Neural progenitor cell (in vitro differentiated cells): ENCODE results near the gene HIGD1A. TPM values are rescaled to one million over a fixed set of nuclear protein-coding genes. Genes with fewer than 3 reads are reported as not detected.

Experiments
- DNase-seq: peaks from one replicate; pipeline ENCODE4 v3.0.0-alpha.2; 2016; ENCODE audit warnings: low spot score
- H2AFZ ChIP-seq: fragments of 200-600 bp; sonication (generic); replicated peaks from 2 replicates; pipeline ENCODE4 v1.6.1; 2016; ENCODE audit warnings: antibody characterized with exemption
- H3F3A ChIP-seq: fragments of 200-600 bp; sonication (generic); 2 replicates; pipeline ENCODE4 v1.6.1; 2016; ENCODE audit warnings: antibody characterized with exemption, low read depth
- H3K27ac ChIP-seq: fragments of 200-600 bp; sonication (generic); 2 replicates; pipeline ENCODE4 v1.5.1; 2016; ENCODE audit warnings: mild to moderate bottlenecking
- H3K27me3 ChIP-seq: fragments of 200-600 bp; sonication (generic); 2 replicates; pipeline ENCODE4 v1.6.1; 2016; ENCODE audit warnings: mild to moderate bottlenecking, moderate library complexity
- H3K36me3 ChIP-seq: fragments of 200-600 bp; sonication (generic); 2 replicates; pipeline ENCODE4 v1.5.1; 2016
- H3K4me1 ChIP-seq: fragments of 200-600 bp; sonication (generic); 2 replicates; pipeline ENCODE4 v1.6.1; 2016; ENCODE audit warnings: mixed run types
- H3K4me2 ChIP-seq: fragments of 200-600 bp; sonication (generic); 2 replicates; pipeline ENCODE4 v1.6.1; 2016
- H3K4me3 ChIP-seq: fragments of 200-600 bp; sonication (generic); 2 replicates; pipeline ENCODE4 v1.5.1; 2016
- H3K79me2 ChIP-seq: fragments of 200-600 bp; sonication (generic); 2 replicates; pipeline ENCODE4 v1.6.1; 2016; ENCODE audit warnings: low read depth
- H3K9ac ChIP-seq: fragments of 200-600 bp; sonication (generic); 2 replicates; pipeline ENCODE4 v1.6.1; 2016
- H3K9me3 ChIP-seq: fragments of 200-600 bp; sonication (generic); 2 replicates; pipeline ENCODE4 v1.5.1; 2016; ENCODE audit warnings: low read depth
- H4K20me1 ChIP-seq: fragments of 200-600 bp; sonication (generic); 2 replicates; pipeline ENCODE4 v1.6.1; 2016; ENCODE audit warnings: low read depth
- H3K27ac Mint-ChIP-seq: 3 replicates; pipeline ENCODE4 v1.8.0; 2021; ENCODE audit warnings: mixed read lengths
- H3K27me3 Mint-ChIP-seq: 2 replicates; pipeline ENCODE4 v1.8.0; 2022; ENCODE audit warnings: low read depth, mild to moderate bottlenecking, inconsistent platforms, moderate library complexity, mixed read lengths; ENCODE audit not compliant: insufficient read depth
- H3K36me3 Mint-ChIP-seq: 3 replicates; pipeline ENCODE4 v1.8.0; 2021; ENCODE audit warnings: mixed read lengths
- H3K4me1 Mint-ChIP-seq: 3 replicates; pipeline ENCODE4 v1.8.0; 2021; ENCODE audit warnings: mixed read lengths
- H3K4me3 Mint-ChIP-seq: 3 replicates; pipeline ENCODE4 v1.8.0; 2021; ENCODE audit warnings: mild to moderate bottlenecking, moderate library complexity, mixed read lengths
- H3K9me3 Mint-ChIP-seq: 3 replicates; pipeline ENCODE4 v1.8.0; 2020; ENCODE audit warnings: mixed read lengths
- CTCF ChIP-seq: fragments of 200-600 bp; sonication (generic); IDR thresholded peaks from 2 replicates; pipeline ENCODE4 v1.5.1; 2017; ENCODE audit warnings: antibody characterized with exemption, mild to moderate bottlenecking
- EZH2 ChIP-seq: fragments of 200-600 bp; sonication (generic); IDR thresholded peaks from 2 replicates; pipeline ENCODE4 v1.6.1; 2017; ENCODE audit warnings: antibody characterized with exemption, mild to moderate bottlenecking, moderate library complexity
- EZH2phosphoT487 ChIP-seq: fragments of 200-600 bp; sonication (generic); IDR thresholded peaks from 2 replicates; pipeline ENCODE4 v1.6.1; 2017; ENCODE audit warnings: antibody characterized with exemption
- total RNA-seq: library from RNA; depleted of rRNA; stranded (reverse); fragments of >200 nt; gene quantifications from 2 replicates; pipeline ENCODE4 v1.2.3, GENCODE V29; 2015; ENCODE audit warnings: low replicate concordance

Gene HIGD1A
- total RNA-seq, 1 donor from 2014 or later = 181 TPM

- Histone ChIP-seq H3K27ac (no peak overlapping the region), H3K9me3 (no peaks in the 10 kb centered on the region), H3K4me2 (no peak overlapping the region), H4K20me1 (no peaks in the 10 kb centered on the region), H3K9ac (no peak overlapping the region), H3K27me3 (no peaks in the 10 kb centered on the region), H3K79me2 (no peaks in the 10 kb centered on the region), H3K36me3 (no peaks in the 10 kb centered on the region), H3K4me1 (peaks cover 8% of the 10 kb centered on the region), H3F3A (peaks cover 6% of the 10 kb centered on the region), H3K4me3 (no peak overlapping the region), H2AFZ (no peak overlapping the region)
- Mint-ChIP-seq H3K4me1 (peaks cover 3% of the 10 kb centered on the region), H3K27ac (no peak overlapping the region), H3K9me3 (no peaks in the 10 kb centered on the region), H3K4me3 (no peak overlapping the region), H3K36me3 (no peaks in the 10 kb centered on the region), H3K27me3 (no peaks in the 10 kb centered on the region)
- no peak for TF ChIP-seq EZH2phosphoT487
- no peak for TF ChIP-seq CTCF
- no peak for TF ChIP-seq EZH2
- no peak for DNase-seq
Observed at GRCh38 chr3:42829628-42830436, 25.5 kb upstream of the HIGD1A start.

GRCh38 chr3:42829083-42829627 lies 24.9 kb upstream of the HIGD1A start:
- Histone ChIP-seq H3K9ac (no peak overlapping the region), H2AFZ (no peak overlapping the region), H3K27me3 (no peaks in the 10 kb centered on the region), H3F3A (peaks cover 6% of the 10 kb centered on the region), H3K79me2 (no peaks in the 10 kb centered on the region), H3K36me3 (no peaks in the 10 kb centered on the region), H3K9me3 (no peaks in the 10 kb centered on the region), H3K4me1 (peaks cover 8% of the 10 kb centered on the region), H4K20me1 (no peaks in the 10 kb centered on the region), H3K4me2 (no peak overlapping the region), H3K4me3 (no peak overlapping the region), H3K27ac (no peak overlapping the region)
- Mint-ChIP-seq H3K27me3 (no peaks in the 10 kb centered on the region), H3K27ac (no peak overlapping the region), H3K9me3 (no peaks in the 10 kb centered on the region), H3K36me3 (no peaks in the 10 kb centered on the region), H3K4me3 (no peak overlapping the region), H3K4me1 (peaks cover 3% of the 10 kb centered on the region)
- no peak for DNase-seq
- TF ChIP-seq EZH2phosphoT487 (no peak), EZH2 (no peak), CTCF (no peak)

DNA sequence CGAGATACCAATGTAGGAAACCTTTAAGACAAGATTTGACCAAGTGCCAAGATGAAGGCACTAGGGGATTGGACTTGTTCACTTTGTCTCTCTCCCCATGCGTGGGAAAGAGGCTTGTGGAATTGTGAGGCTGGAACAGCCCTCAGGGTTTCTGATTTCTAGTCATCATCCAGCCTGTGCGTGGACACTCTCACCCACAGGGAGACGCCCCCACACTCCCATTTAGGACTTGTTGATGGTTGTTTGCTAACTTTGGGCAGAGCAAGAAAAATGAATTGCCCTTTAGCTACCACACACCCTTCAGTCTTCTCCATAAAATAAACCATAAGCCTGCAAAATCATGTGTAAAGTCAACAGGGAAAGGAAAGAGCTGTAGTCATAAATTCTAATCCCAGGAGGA lies 23.4 kb upstream of the HIGD1A start:
- Histone ChIP-seq H3K9me3 (no peaks in the 10 kb centered on the region), H3K27ac (no peak overlapping the region), H3K79me2 (no peaks in the 10 kb centered on the region), H4K20me1 (no peaks in the 10 kb centered on the region), H3K4me1 (peaks cover 8% of the 10 kb centered on the region), H3K27me3 (no peaks in the 10 kb centered on the region), H3K36me3 (no peaks in the 10 kb centered on the region), H3K4me3 (no peak overlapping the region), H3K9ac (no peak overlapping the region), H2AFZ (no peak overlapping the region), H3F3A (peaks cover 6% of the 10 kb centered on the region), H3K4me2 (no peak overlapping the region)
- H3K9me3 Mint-ChIP-seq = no peaks in the 10 kb centered on the region
- H3K4me3 Mint-ChIP-seq = no peak overlapping the region
- no peaks in the 10 kb centered on the region for H3K36me3 Mint-ChIP-seq
- no peak for DNase-seq
- TF ChIP-seq EZH2 (no peak), EZH2phosphoT487 (no peak), CTCF (no peak)
- H3K4me1 Mint-ChIP-seq = peaks cover 3% of the 10 kb centered on the region
- H3K27ac Mint-ChIP-seq = no peak overlapping the region
- H3K27me3 Mint-ChIP-seq = no peaks in the 10 kb centered on the region
